K562 treated with DMSO at 1 percent for 48 hours (cell line): ENCODE results near the gene TNFAIP3. TPM values are rescaled to one million over a fixed set of nuclear protein-coding genes. Genes with fewer than 3 reads are reported as not detected.

Experiments
- total RNA-seq: library from RNA; unstranded; fragments of 300-600 nt; gene quantifications from 2 replicates; pipeline ENCODE4 v1.2.3, GENCODE V29; 2022; ENCODE audit warnings: low replicate concordance; ENCODE audit errors: extremely low read depth

The TNFAIP3 gene
- total RNA-seq: not detected in 2 replicates

GRCh38 chr6:137866914-137867684 lies at the start of gene TNFAIP3:
TNFAIP3 (plus strand) TSS chr6:137867259; CDS start chr6:137871228, 3,969 bp downstream.

Other genes starting within 250 kb of the TNFAIP3 start
- not detected in 2 replicates for gene PERP, start 240.2 kb downstream of the TNFAIP3 start, total RNA-seq